Neural progenitor cell (in vitro differentiated cells): ENCODE measurements around the gene ARHGEF5. TPM values are rescaled to one million over a fixed set of nuclear protein-coding genes. Genes with fewer than 3 reads are reported as not detected.
A peak's percentile ranks its signal among the peaks of the same experiment; 100 is the strongest.
"Not testable (repeated sequence)": the region's sequence is repeated elsewhere in the genome, so short reads cannot be mapped to it uniquely, and the experiment has no call there.

ENCODE experiments used
- DNase-seq: peaks from one replicate; pipeline ENCODE4 v3.0.0-alpha.2; 2016; ENCODE audit warnings: low spot score
- H2AFZ ChIP-seq: fragments of 200-600 bp; sonication (generic); replicated peaks from 2 replicates; pipeline ENCODE4 v1.6.1; 2016; ENCODE audit warnings: antibody characterized with exemption
- H3F3A ChIP-seq: fragments of 200-600 bp; sonication (generic); 2 replicates; pipeline ENCODE4 v1.6.1; 2016; ENCODE audit warnings: antibody characterized with exemption, low read depth
- H3K27ac ChIP-seq: fragments of 200-600 bp; sonication (generic); 2 replicates; pipeline ENCODE4 v1.5.1; 2016; ENCODE audit warnings: mild to moderate bottlenecking
- H3K27me3 ChIP-seq: fragments of 200-600 bp; sonication (generic); 2 replicates; pipeline ENCODE4 v1.6.1; 2016; ENCODE audit warnings: mild to moderate bottlenecking, moderate library complexity
- H3K36me3 ChIP-seq: fragments of 200-600 bp; sonication (generic); 2 replicates; pipeline ENCODE4 v1.5.1; 2016
- H3K4me1 ChIP-seq: fragments of 200-600 bp; sonication (generic); 2 replicates; pipeline ENCODE4 v1.6.1; 2016; ENCODE audit warnings: mixed run types
- H3K4me2 ChIP-seq: fragments of 200-600 bp; sonication (generic); 2 replicates; pipeline ENCODE4 v1.6.1; 2016
- H3K4me3 ChIP-seq: fragments of 200-600 bp; sonication (generic); 2 replicates; pipeline ENCODE4 v1.5.1; 2016
- H3K79me2 ChIP-seq: fragments of 200-600 bp; sonication (generic); 2 replicates; pipeline ENCODE4 v1.6.1; 2016; ENCODE audit warnings: low read depth
- H3K9ac ChIP-seq: fragments of 200-600 bp; sonication (generic); 2 replicates; pipeline ENCODE4 v1.6.1; 2016
- H3K9me3 ChIP-seq: fragments of 200-600 bp; sonication (generic); 2 replicates; pipeline ENCODE4 v1.5.1; 2016; ENCODE audit warnings: low read depth
- H4K20me1 ChIP-seq: fragments of 200-600 bp; sonication (generic); 2 replicates; pipeline ENCODE4 v1.6.1; 2016; ENCODE audit warnings: low read depth
- H3K27ac Mint-ChIP-seq: 3 replicates; pipeline ENCODE4 v1.8.0; 2021; ENCODE audit warnings: mixed read lengths
- H3K27me3 Mint-ChIP-seq: 2 replicates; pipeline ENCODE4 v1.8.0; 2022; ENCODE audit warnings: low read depth, mild to moderate bottlenecking, inconsistent platforms, moderate library complexity, mixed read lengths; ENCODE audit not compliant: insufficient read depth
- H3K36me3 Mint-ChIP-seq: 3 replicates; pipeline ENCODE4 v1.8.0; 2021; ENCODE audit warnings: mixed read lengths
- H3K4me1 Mint-ChIP-seq: 3 replicates; pipeline ENCODE4 v1.8.0; 2021; ENCODE audit warnings: mixed read lengths
- H3K4me3 Mint-ChIP-seq: 3 replicates; pipeline ENCODE4 v1.8.0; 2021; ENCODE audit warnings: mild to moderate bottlenecking, moderate library complexity, mixed read lengths
- H3K9me3 Mint-ChIP-seq: 3 replicates; pipeline ENCODE4 v1.8.0; 2020; ENCODE audit warnings: mixed read lengths
- total RNA-seq: library from RNA; depleted of rRNA; stranded (reverse); fragments of >200 nt; gene quantifications from 2 replicates; pipeline ENCODE4 v1.2.3, GENCODE V29; 2015; ENCODE audit warnings: low replicate concordance

ARHGEF5 gene
- total RNA-seq = 3.7 and 6.4 TPM in 2 replicates

- not testable (repeated sequence) for H3K9me3 Mint-ChIP-seq, H3K4me1 ChIP-seq, H3F3A ChIP-seq, H4K20me1 ChIP-seq, H3K9ac ChIP-seq, H3K4me3 ChIP-seq, DNase-seq, H3K36me3 Mint-ChIP-seq, H3K9me3 ChIP-seq, H3K4me2 ChIP-seq, H2AFZ ChIP-seq, H3K27me3 Mint-ChIP-seq, H3K27me3 ChIP-seq, H3K36me3 ChIP-seq, H3K27ac Mint-ChIP-seq, H3K27ac ChIP-seq, H3K79me2 ChIP-seq, H3K4me1 Mint-ChIP-seq
- peak within 1 kb of the TSS; percentile 77 for H3K4me3 Mint-ChIP-seq
Observed at GRCh38 chr7:144355176-144355822, at the start of gene ARHGEF5. Gene ARHGEF5, plus strand, starts transcription at chr7:144355402. Its CDS starts 7,268 bp downstream, at chr7:144362670.

DNA sequence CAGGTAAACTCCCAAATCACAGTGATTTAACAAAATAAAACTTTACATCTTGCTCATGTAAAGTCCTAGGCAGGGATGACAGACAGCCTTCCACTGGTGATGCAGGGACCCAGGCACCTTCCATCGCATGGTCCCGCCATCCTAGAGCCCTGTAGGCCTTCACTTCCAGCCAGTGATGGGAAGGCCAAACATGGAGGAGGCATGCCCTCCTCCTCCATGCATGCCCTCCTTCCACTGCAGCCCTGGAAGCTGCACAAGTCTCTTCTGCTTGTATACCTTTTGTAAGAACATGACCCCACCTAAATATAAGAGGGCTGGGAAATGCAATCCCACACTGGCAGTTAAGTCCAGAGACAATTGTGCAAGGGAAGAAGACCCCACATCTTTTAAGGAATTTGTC is 45.5 kb upstream of the ARHGEF5 start:
- not testable (repeated sequence) for H3K27me3 Mint-ChIP-seq, H3K4me1 Mint-ChIP-seq, H3K9me3 ChIP-seq, H3K9me3 Mint-ChIP-seq, H3K27me3 ChIP-seq, H3K36me3 ChIP-seq, DNase-seq, H3K9ac ChIP-seq, H3K79me2 ChIP-seq, H3K27ac Mint-ChIP-seq, H3K4me3 ChIP-seq, H3K27ac ChIP-seq, H4K20me1 ChIP-seq, H3K4me1 ChIP-seq, H3K36me3 Mint-ChIP-seq, H3F3A ChIP-seq, H3K4me2 ChIP-seq, H3K4me3 Mint-ChIP-seq, H2AFZ ChIP-seq

DNA sequence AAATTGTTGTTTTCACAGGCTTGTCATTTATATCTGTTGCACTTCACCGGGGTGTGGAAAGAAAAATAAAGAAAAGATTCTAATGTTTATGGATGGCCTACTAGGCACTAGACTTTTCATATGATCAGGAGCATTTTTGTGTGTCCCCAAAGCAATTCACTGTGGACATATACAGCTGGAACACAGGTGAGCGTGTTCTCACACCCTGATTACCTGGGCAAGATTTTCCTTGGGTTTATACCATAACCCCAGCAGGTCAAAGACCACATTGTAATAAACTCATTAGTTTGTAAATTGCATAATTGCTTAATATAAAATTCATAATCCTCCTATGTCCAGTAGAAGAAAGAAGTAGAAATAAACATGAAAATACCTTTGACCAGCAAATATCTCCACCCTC is 44.0 kb upstream of the ARHGEF5 start:
- not testable (repeated sequence) for H3K9ac ChIP-seq, H3K36me3 ChIP-seq, H2AFZ ChIP-seq, H3F3A ChIP-seq, H3K36me3 Mint-ChIP-seq, H3K4me2 ChIP-seq, H3K9me3 ChIP-seq, H3K27me3 Mint-ChIP-seq, H4K20me1 ChIP-seq, H3K4me3 ChIP-seq, H3K27ac ChIP-seq, H3K4me1 Mint-ChIP-seq, H3K27me3 ChIP-seq, H3K4me3 Mint-ChIP-seq, H3K9me3 Mint-ChIP-seq, H3K79me2 ChIP-seq, DNase-seq, H3K4me1 ChIP-seq, H3K27ac Mint-ChIP-seq

DNA sequence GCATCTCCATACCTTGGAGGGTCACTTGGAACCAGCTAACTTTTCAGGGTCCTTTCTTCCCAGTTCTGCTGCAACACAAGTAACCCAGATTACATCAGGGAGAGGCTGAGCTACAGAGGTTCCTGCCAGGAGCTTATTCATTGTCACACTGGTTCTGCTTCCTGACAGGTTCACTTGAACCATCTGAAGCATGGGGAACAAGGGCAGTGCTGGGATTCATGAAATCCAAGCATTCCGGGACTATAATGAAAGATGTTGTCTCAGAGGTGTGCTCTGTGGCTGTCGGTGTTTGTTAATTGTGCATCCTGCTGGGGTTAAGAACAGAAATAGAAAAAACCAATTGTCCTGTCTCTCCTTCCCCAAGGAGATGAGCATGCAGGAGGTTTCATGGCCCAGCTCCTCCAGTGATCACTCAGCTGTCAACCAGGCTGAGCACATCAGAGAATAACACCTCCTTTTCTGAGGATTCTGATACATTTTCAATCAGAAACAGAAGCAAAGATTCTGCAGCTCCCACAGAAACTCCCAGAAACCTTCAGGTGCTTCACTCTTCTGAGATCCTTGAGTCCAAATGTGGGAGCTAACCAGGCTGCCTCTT is 43.2 kb upstream of the ARHGEF5 start, which contains the start of gene OR2A1:
OR2A1 (plus strand) TSS at position 548 of the 598 bp plus-strand sequence. CDS start 5,706 bp downstream, outside the sequence.
- not testable (repeated sequence) for H3K36me3 ChIP-seq, H3K9ac ChIP-seq, H3K4me2 ChIP-seq, H4K20me1 ChIP-seq, H3K4me1 Mint-ChIP-seq, H3K79me2 ChIP-seq, H3K27me3 Mint-ChIP-seq, H3K4me3 ChIP-seq, H3K9me3 Mint-ChIP-seq, H3K4me3 Mint-ChIP-seq, H3K27ac Mint-ChIP-seq, H3K9me3 ChIP-seq, H3F3A ChIP-seq, H2AFZ ChIP-seq, H3K36me3 Mint-ChIP-seq, H3K4me1 ChIP-seq, DNase-seq, H3K27ac ChIP-seq, H3K27me3 ChIP-seq

- not testable (repeated sequence) for H3K27ac Mint-ChIP-seq, H3K36me3 ChIP-seq, H3K4me3 Mint-ChIP-seq, H3K9me3 ChIP-seq, H3K27ac ChIP-seq, H3K27me3 ChIP-seq, H3K4me1 Mint-ChIP-seq, H3K9ac ChIP-seq, H3K4me3 ChIP-seq, H4K20me1 ChIP-seq, DNase-seq, H2AFZ ChIP-seq, H3K4me1 ChIP-seq, H3K79me2 ChIP-seq, H3K4me2 ChIP-seq, H3F3A ChIP-seq, H3K27me3 Mint-ChIP-seq, H3K9me3 Mint-ChIP-seq, H3K36me3 Mint-ChIP-seq
Observed at GRCh38 chr7:144317537-144317936, 37.7 kb upstream of the ARHGEF5 start.

DNA sequence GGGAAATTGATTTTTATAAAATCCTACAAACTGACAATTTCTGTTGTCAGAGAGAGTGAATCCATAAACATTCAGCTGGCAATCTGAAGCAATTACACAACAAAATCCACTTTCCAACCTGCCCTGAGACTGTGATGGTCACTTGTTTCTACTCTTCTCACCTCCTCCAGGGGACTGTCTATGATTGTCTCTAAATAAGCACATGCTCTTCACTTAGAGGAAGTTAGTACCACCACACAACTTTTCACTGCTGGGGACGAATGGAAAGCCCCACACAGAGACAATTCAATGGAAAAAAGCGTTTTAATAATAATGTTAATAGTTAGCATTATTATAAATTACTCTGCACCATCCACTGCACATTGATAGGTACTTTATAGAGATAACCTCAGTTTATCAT is 35.7 kb upstream of the ARHGEF5 start:
- not testable (repeated sequence) for H3K4me1 Mint-ChIP-seq, H3K27me3 Mint-ChIP-seq, H3K4me3 Mint-ChIP-seq, H2AFZ ChIP-seq, H3K27ac Mint-ChIP-seq, DNase-seq, H3K27me3 ChIP-seq, H3K4me2 ChIP-seq, H3K9me3 ChIP-seq, H3K4me1 ChIP-seq, H3K4me3 ChIP-seq, H3K36me3 Mint-ChIP-seq, H3K79me2 ChIP-seq, H3K36me3 ChIP-seq, H4K20me1 ChIP-seq, H3F3A ChIP-seq, H3K9me3 Mint-ChIP-seq, H3K9ac ChIP-seq, H3K27ac ChIP-seq

- H3K9ac ChIP-seq, H3K27ac Mint-ChIP-seq, H3F3A ChIP-seq, H3K9me3 ChIP-seq, H3K9me3 Mint-ChIP-seq, H3K4me3 Mint-ChIP-seq, H3K79me2 ChIP-seq, H3K27me3 Mint-ChIP-seq, H3K27ac ChIP-seq, H3K36me3 Mint-ChIP-seq, H3K4me3 ChIP-seq, H3K4me1 ChIP-seq, DNase-seq, H3K27me3 ChIP-seq, H4K20me1 ChIP-seq, H3K36me3 ChIP-seq, H3K4me2 ChIP-seq, H2AFZ ChIP-seq, H3K4me1 Mint-ChIP-seq: not testable (repeated sequence)
Observed at GRCh38 chr7:144321677-144322206, 33.5 kb upstream of the ARHGEF5 start.

- H2AFZ ChIP-seq, H3K4me1 ChIP-seq, H3K9ac ChIP-seq, H3K9me3 ChIP-seq, H3K36me3 Mint-ChIP-seq, H3K27me3 Mint-ChIP-seq, H4K20me1 ChIP-seq, H3K4me2 ChIP-seq, H3K27me3 ChIP-seq, H3F3A ChIP-seq, H3K79me2 ChIP-seq, H3K36me3 ChIP-seq, H3K27ac Mint-ChIP-seq, H3K9me3 Mint-ChIP-seq, H3K4me3 Mint-ChIP-seq, H3K4me1 Mint-ChIP-seq, H3K27ac ChIP-seq, DNase-seq, H3K4me3 ChIP-seq: not testable (repeated sequence)
Observed at GRCh38 chr7:144323359-144323758, 31.8 kb upstream of the ARHGEF5 start.
